ENCODE results near the gene ALG2. TPM values are rescaled to one million over a fixed set of nuclear protein-coding genes. Genes with fewer than 3 reads are reported as not detected.

ALG2 gene
- total RNA-seq, 1 donor from 2014 or later: 43.9 TPM

- no peak for DNase-seq (ENCODE audit: low read depth, low spot score)
These were observed 28.8 kb downstream of the ALG2 start for GRCh38 chr9:99192786-99193465.

DNA sequence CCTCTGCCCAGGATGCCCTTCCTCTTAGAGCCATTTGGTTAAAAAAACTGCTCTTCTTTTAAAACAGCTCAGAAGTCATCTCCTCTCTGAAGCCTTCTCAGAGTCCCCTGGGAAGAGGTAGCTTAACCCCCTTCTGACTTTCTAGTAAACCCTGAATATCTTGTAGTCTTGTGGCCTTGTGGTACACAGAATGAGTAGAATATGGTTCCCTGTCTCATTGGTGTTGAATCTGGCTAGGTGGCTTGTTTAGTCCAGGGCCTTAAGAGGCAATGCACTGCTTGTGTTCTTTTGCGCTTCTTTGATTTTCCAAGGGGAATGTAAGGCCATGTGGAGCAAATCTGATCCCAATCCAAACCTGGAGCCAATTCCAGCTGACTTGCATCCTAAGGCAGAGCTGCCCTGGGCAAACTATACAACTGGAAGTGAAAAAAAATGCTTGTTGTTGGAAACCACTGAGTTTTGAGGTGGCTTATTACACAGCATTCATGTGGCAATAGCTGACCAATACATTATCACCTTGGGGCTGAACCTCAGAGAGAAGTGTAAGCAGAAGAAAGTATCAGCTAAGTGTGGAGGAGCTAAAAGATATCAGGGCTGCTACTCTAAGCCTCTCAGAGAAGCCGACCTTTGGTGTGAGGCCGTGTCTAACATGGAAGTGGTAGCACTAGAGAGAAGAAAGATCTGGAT, 31.0 kb downstream of the ALG2 start:
- no peak for DNase-seq (ENCODE audit: low read depth, low spot score)

DNA sequence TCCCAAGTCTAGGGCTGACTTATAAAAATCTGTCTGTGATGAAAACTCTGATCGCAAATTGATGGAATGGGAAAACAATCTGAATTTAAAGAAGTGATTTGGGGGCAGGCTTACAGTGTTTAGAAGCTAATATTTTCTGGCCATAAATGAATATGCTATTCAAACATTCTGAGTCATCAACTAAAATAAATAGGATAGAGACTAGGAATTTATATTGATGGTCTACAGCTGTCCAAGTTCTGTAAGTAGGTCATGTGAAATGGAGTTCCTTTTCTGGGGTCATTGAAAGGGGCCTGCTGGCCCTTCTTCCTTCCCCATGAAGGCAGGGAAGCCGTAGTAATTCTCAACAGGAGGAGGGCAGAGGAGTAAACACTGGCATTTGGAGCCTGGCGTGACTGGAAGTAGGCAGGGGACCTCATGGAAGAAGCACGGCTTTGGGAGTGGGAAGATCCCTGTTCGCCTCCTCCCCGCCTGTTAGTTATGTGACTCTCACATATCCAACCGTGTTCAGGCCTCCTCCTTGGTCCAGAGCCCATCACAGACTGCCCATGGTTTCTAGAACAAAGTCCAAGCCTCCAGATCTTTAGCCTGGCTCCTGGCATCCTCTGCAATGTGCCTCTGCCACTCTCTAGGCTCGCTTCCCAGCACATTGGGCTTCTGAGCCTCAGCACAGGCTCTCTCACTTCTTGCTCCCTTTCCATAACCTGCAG, 31.7 kb downstream of the ALG2 start:
- no peak for DNase-seq (ENCODE audit: low read depth, low spot score)

DNA sequence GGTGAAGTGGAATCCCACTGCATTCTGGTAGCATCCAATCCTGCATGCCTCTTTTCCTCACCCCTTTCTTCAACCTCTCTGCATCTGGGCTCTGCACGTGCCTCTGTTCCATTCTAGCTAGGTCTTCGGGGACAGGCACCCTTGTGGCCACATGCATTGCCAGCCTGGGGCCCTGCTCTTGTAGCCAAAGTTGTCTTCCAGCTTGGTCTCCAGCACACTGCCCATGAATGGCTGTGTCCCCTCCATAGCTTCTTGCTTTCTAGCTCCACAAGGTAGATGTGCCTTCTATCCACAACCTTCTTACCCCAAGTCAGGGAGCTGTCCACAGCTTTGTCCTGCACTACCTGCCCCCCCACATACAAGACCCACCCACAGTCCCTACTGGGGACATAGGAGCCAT, 32.6 kb downstream of the ALG2 start:
- DNase-seq (ENCODE audit: low read depth, low spot score): no peak

GRCh38 chr9:99187311-99187710, 34.4 kb downstream of the ALG2 start:
- no peak for DNase-seq (ENCODE audit: low read depth, low spot score)

DNA sequence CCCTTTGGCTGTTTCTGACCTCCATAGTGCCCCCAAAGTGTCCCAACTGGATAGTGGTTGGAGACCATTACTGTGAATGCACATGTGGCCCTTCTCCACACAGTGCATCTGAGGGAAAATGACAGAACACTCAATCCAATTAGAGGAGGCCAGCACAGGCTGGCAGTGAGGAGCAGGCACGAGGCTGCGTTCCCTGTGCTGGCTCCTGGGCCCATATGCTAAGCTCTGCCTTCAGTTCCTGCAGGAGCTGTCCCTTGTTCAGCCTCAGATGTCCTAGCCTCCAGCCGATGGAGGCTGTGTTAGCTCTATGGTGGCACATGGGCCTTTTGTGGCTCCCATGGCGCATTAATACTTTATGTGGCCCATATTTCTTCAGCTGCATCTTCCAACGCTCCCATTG, 35.8 kb downstream of the ALG2 start:
- DNase-seq (ENCODE audit: low read depth, low spot score): no peak

GRCh38 chr9:99185348-99185632, 36.5 kb downstream of the ALG2 start:
- no peak for DNase-seq (ENCODE audit: low read depth, low spot score)

DNA sequence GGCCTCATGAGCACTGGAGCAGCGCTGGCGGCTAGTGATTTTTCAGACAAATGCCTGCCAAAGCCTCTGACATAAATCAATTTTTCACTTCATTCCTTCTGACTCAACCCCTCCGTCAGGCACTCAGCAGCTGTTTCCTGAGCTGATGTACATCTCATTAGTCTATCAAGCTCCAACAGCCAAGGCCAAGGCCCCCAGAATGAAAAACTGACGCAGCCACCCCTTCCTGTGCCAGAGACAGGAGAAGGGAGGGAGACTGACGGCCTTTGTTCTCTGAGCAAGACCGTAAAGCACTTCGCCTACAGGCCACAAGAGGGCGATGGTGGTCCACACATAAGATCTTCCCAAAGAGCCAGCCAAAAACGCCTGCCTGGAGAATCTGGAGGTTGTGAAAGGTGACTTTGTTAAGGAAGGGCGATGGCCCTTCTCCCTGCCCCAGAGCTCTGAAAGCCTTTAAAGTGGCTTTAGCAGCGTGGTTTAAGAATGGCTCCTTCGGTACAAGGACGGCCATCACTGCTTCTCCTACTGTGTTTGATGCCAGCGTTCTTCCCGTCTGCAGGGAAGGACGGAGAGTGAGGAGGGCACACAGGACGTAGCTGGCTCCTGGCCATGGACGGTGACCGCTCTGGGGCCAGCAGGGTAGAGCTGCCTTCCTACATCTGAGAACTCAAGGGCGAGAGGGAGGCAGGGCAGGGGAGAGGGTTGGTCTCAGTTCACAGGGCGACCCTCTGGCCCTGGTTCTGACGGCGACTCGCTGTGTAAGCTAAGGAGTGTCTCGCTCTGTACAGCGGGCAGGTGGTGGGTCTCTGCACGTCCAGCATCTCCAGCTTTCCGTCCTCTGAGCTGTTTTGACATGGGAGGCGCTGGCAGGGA, 37.0 kb downstream of the ALG2 start:
- peak; percentile 94 for DNase-seq (ENCODE audit: low read depth, low spot score)

DNA sequence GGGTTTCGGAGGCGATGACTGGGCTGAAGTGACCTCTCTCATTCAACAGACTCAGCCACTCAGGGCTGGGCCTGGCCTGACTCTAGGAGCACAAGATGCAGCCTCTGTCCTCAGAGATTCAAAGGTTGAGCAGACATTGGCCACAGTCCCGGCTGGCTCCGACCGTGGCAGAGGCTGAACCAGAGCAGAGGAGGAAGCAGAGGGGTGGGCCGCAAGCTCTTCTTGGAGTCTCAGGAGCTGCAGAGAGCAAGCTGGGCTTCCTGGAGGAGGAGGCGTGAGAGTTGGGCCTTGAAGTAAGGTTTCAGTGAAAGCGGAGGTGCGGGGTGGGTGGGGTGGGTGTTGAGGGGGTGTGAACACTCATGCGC, 37.6 kb downstream of the ALG2 start:
- DNase-seq (ENCODE audit: low read depth, low spot score): no peak

DNA sequence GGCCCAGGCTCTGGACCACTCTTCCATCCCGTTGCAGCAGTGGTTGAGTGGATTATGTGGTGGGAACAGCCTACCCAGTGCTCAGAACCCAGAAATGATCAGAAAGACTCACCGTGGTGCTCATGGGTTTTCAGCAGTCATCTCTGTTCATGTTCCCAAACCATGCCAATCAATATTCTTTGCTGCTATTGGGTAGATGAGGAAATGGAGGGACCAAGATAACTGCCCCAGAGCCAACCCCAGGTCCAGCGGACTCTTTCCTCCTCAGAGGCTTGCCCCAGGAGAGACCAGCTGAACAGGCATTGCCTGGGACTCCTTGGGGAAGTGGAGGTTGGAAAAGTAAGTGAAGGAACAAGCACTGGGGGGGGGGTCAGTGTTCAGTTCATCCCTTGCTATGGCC, 38.1 kb downstream of the ALG2 start:
- DNase-seq (ENCODE audit: low read depth, low spot score): no peak

- no peak for DNase-seq (ENCODE audit: low read depth, low spot score)
These were observed 39.4 kb downstream of the ALG2 start for GRCh38 chr9:99182356-99182755.

GRCh38 chr9:99181621-99182020, 40.1 kb downstream of the ALG2 start:
- DNase-seq (ENCODE audit: low read depth, low spot score): no peak

DNA sequence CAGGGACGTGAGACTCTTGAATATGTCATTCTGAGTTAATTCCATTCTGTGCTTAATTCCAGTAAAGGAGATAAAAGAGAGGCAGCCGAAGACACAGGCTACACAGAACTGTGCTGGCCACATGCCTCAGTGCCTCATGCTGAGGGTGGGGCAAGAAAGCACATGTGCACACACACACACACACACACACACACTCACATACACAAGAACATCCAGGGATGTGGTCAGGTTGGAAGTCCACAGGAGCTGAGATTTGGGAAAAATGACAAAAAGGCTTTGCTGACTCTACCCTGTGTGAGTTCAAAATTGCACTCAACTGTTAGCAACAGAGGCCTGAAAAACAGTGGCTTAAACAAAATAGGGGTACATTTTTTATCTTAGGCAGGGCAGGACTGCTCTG, 40.5 kb downstream of the ALG2 start:
- no peak for DNase-seq (ENCODE audit: low read depth, low spot score)

DNA sequence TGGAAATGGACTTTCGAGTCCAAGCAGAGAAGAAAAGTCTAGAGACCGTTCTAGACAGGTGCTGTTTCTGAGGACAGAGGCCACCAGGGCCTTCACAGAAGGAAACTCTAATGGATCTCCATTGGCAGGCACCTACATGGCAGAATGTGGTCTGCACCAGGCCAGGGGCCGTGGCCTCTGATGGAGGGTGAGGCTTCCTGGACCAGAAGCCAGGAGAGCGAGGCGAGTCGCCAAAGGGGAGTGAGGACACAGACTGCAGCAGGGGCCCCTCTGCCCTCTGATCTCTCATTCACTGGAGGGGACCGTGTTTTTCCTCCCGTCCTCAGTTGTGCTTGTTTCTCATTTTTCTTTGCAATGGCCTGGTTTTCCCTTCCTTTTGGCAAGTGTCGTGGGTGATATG, 41.1 kb downstream of the ALG2 start:
- no peak for DNase-seq (ENCODE audit: low read depth, low spot score)

GRCh38 chr9:99180199-99180598, 41.5 kb downstream of the ALG2 start:
- no peak for DNase-seq (ENCODE audit: low read depth, low spot score)

GRCh38 chr9:99178912-99179872, 42.5 kb downstream of the ALG2 start:
- DNase-seq (ENCODE audit: low read depth, low spot score): no peak

DNA sequence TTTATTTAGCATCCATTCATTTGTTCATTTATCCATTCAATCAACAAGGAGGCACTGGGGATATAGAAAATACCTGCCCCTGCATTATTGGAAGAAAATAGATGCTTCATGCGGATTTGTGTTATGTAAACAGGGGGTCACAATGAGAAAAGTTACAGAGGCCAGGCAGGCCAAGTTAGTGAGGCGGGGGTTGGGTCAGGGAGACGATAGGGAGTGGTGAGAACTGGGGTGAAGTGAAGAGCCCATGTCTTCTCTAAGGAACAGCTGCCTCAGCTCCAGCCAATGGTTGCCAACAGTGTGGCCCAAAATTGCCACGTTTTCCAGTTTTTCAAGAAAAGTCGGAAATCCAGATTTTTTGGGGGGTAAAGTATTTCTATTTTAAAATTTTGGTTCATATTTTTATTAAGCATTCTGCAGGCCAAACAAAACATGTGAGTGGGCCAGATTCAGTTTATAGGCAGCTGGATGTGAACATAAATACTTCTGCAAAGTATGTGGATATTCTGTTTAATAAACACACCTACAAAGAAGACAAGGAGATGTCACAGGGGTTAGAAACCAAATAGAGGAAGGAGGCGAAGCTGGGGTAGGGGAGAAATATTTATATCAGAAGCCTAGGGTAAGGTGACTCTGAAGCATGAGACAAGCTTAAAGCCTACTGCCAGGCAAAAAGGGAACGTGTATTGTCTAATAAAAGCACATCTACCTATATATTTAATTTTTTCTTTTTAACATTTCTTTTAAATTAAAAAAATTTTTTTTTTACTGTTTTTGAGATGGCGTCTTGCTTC, 44.0 kb downstream of the ALG2 start:
- DNase-seq (ENCODE audit: low read depth, low spot score): no peak

- no peak for DNase-seq (ENCODE audit: low read depth, low spot score)
These were observed 45.2 kb downstream of the ALG2 start for GRCh38 chr9:99176527-99177013.

DNA sequence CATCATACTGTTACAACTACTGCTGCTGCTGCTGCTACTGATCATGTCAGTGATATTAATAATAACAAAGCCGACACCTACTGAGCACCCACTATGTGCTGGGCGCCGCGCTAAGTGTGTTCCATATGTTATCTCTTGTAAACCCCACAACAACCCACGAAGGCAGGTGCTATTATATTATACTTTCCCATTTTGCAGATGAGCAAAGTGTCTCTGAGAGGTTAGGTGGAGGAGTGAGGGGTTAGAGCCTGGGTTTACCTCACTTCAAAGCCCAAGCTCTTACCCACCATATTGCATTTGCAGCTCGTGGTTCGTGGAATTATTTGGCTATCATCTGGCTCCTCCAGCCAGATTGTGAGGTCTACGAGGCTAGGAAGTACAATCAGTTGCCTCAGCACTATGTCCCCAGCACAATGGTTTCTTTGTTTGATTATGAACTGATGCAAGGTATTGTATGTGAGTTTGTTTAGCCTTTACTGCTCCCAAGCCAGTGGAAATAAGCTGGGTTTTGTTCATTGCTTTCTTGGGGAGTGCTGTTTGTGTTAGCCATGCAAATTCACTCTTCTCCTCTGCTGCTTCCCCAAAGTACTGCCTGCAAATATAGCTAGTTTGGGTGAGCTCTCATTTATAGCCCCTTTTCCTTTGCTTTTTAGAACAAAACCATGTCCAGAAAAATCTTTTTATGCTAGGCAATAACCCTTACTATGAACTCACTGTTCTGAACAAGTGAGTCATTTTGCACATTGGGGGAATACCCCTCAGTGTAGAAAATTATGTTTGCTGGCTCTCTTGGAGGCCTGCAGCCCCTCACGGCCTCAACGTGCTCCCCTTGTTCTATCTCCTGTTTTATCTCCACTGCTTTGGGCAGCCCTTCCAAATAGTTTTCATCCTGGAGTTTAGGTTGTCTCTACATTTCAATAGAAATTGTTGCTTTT, 47.9 kb downstream of the ALG2 start:
- DNase-seq (ENCODE audit: low read depth, low spot score): no peak

Measured in pulmonary artery endothelial cell (primary cell).